SK-N-SH treated with all-trans-retinoic acid at 6 μM for 48 hours (cell line): Measurements from ENCODE around the gene CNTNAP1.

Source experiments
- ATAC-seq: fragments of 200-7000 bp; cut with Tn5 transposase; 3 replicates; pipeline ENCODE4 v1.9.1; 2020; ENCODE audit warnings: mild to moderate bottlenecking, moderate library complexity
- ARNTL ChIP-seq: fragments of 450-650 bp; formaldehyde crosslinking; IDR thresholded peaks from 2 replicates; pipeline ENCODE4 v1.5.0; 2020; ENCODE audit warnings: low read depth, mild to moderate bottlenecking, moderate library complexity, borderline replicate concordance
- BACH2 ChIP-seq: fragments of 250-450 bp; sonication (Bioruptor Pico); IDR thresholded peaks from 2 replicates; pipeline ENCODE4 v1.9.0; 2021; ENCODE audit warnings: mild to moderate bottlenecking, borderline replicate concordance
- CSDC2 ChIP-seq: fragments of 250-450 bp; sonication (Bioruptor Pico); IDR thresholded peaks from 2 replicates; pipeline ENCODE4 v1.5.0; 2020; ENCODE audit warnings: mild to moderate bottlenecking, moderate library complexity
- ESRRG ChIP-seq: fragments of 250-450 bp; sonication (Bioruptor Pico); IDR thresholded peaks from 2 replicates; pipeline ENCODE4 v1.6.1; 2021; ENCODE audit warnings: mild to moderate bottlenecking
- GLIS3 ChIP-seq: fragments of 250-450 bp; sonication (Bioruptor Pico); IDR thresholded peaks from 2 replicates; pipeline ENCODE4 v1.5.0; 2020; ENCODE audit warnings: mild to moderate bottlenecking, moderate library complexity
- ISL1 ChIP-seq: fragments of 250-450 bp; sonication (Bioruptor Pico); IDR thresholded peaks from 2 replicates; pipeline ENCODE4 v2.1.2; 2022; ENCODE audit warnings: mild to moderate bottlenecking, moderate library complexity
- OSR1 ChIP-seq: fragments of 250-450 bp; sonication (Bioruptor Pico); IDR thresholded peaks from 2 replicates; pipeline ENCODE4 v1.8.0; 2022; ENCODE audit warnings: moderate library complexity, mild to moderate bottlenecking, inconsistent platforms
- RARB ChIP-seq: fragments of 250-450 bp; sonication (Bioruptor Pico); IDR thresholded peaks from 2 replicates; pipeline ENCODE4 v1.8.0; 2021; ENCODE audit warnings: mild to moderate bottlenecking, moderate library complexity
- SNAI2 ChIP-seq: fragments of 250-450 bp; sonication (Bioruptor Pico); IDR thresholded peaks from 2 replicates; pipeline ENCODE4 v1.5.0; 2020; ENCODE audit warnings: mild to moderate bottlenecking, moderate library complexity
- TCF4 ChIP-seq: fragments of 250-450 bp; sonication (Bioruptor Pico); IDR thresholded peaks from 2 replicates; pipeline ENCODE4 v1.8.0; 2021; ENCODE audit warnings: mild to moderate bottlenecking, moderate library complexity, borderline replicate concordance
- TOX ChIP-seq: fragments of 250-450 bp; sonication (Bioruptor Pico); IDR thresholded peaks from 2 replicates; pipeline ENCODE4 v1.8.0; 2021; ENCODE audit warnings: mild to moderate bottlenecking, moderate library complexity, borderline replicate concordance
- ZC3H10 ChIP-seq: fragments of 250-450 bp; sonication (Bioruptor Pico); IDR thresholded peaks from 2 replicates; pipeline ENCODE4 v1.5.1; 2021; ENCODE audit warnings: mild to moderate bottlenecking, moderate library complexity
- ZFP30 ChIP-seq: fragments of 450-650 bp; formaldehyde crosslinking; IDR thresholded peaks from 2 replicates; pipeline ENCODE4 v1.5.0; 2022; ENCODE audit warnings: mild to moderate bottlenecking, moderate library complexity
- ZNF565 ChIP-seq: fragments of 450-650 bp; formaldehyde crosslinking; conservative IDR thresholded peaks from 2 replicates; pipeline ENCODE4 v1.5.0; 2020; ENCODE audit warnings: low read depth, mild to moderate bottlenecking, moderate library complexity
- ZNF70 ChIP-seq: fragments of 450-650 bp; formaldehyde crosslinking; IDR thresholded peaks from 2 replicates; pipeline ENCODE4 v1.5.0; 2020; ENCODE audit warnings: mild to moderate bottlenecking, moderate library complexity
- ZNF8 ChIP-seq: fragments of 450-650 bp; formaldehyde crosslinking; IDR thresholded peaks from 2 replicates; pipeline ENCODE4 v1.5.0; 2020; ENCODE audit warnings: mild to moderate bottlenecking, moderate library complexity
- TF ChIP-seq, protein P1 (sequence below): fragments of 250-450 bp; sonication (Bioruptor Pico); IDR thresholded peaks from 2 replicates; pipeline ENCODE4 v1.8.0; 2020; ENCODE audit warnings: mild to moderate bottlenecking, moderate library complexity, borderline replicate concordance
- TF ChIP-seq, protein P2 (sequence below): fragments of 250-450 bp; sonication (Bioruptor Pico); IDR thresholded peaks from 2 replicates; pipeline ENCODE4 v1.8.0; 2021; ENCODE audit warnings: low read depth, mild to moderate bottlenecking, moderate library complexity, borderline replicate concordance
- TF ChIP-seq, protein P3 (sequence below): fragments of 250-450 bp; sonication (Bioruptor Pico); IDR thresholded peaks from 2 replicates; pipeline ENCODE4 v1.5.1; 2021; ENCODE audit warnings: mild to moderate bottlenecking, moderate library complexity
- TF ChIP-seq, protein P4 (sequence below): fragments of 250-450 bp; sonication (Bioruptor Pico); IDR thresholded peaks from 2 replicates; pipeline ENCODE4 v1.5.1; 2020; ENCODE audit warnings: low read depth, mild to moderate bottlenecking, moderate library complexity

CNTNAP1 gene

GRCh38 chr17:42686520-42687128, 4.3 kb downstream of the CNTNAP1 start:
- no peak for ATAC-seq
- TF ChIP-seq, protein P1, sequence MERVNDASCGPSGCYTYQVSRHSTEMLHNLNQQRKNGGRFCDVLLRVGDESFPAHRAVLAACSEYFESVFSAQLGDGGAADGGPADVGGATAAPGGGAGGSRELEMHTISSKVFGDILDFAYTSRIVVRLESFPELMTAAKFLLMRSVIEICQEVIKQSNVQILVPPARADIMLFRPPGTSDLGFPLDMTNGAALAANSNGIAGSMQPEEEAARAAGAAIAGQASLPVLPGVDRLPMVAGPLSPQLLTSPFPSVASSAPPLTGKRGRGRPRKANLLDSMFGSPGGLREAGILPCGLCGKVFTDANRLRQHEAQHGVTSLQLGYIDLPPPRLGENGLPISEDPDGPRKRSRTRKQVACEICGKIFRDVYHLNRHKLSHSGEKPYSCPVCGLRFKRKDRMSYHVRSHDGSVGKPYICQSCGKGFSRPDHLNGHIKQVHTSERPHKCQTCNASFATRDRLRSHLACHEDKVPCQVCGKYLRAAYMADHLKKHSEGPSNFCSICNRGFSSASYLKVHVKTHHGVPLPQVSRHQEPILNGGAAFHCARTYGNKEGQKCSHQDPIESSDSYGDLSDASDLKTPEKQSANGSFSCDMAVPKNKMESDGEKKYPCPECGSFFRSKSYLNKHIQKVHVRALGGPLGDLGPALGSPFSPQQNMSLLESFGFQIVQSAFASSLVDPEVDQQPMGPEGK (CRISPR knock-in tag) = no peak
- TF ChIP-seq ZC3H10 (CRISPR knock-in tag) (no peak), ESRRG (CRISPR knock-in tag) (no peak)
- TF ChIP-seq, protein P2, sequence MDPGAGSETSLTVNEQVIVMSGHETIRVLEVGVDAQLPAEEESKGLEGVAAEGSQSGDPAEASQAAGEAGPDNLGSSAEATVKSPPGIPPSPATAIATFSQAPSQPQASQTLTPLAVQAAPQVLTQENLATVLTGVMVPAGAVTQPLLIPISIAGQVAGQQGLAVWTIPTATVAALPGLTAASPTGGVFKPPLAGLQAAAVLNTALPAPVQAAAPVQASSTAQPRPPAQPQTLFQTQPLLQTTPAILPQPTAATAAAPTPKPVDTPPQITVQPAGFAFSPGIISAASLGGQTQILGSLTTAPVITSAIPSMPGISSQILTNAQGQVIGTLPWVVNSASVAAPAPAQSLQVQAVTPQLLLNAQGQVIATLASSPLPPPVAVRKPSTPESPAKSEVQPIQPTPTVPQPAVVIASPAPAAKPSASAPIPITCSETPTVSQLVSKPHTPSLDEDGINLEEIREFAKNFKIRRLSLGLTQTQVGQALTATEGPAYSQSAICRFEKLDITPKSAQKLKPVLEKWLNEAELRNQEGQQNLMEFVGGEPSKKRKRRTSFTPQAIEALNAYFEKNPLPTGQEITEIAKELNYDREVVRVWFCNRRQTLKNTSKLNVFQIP (CRISPR knock-in tag) = no peak

- TF ChIP-seq BACH2 (CRISPR knock-in tag) (no peak), ZFP30 (no peak), SNAI2 (CRISPR knock-in tag) (no peak), ISL1 (CRISPR knock-in tag) (no peak), ZNF565 (no peak), TOX (CRISPR knock-in tag) (no peak), ZNF70 (CRISPR knock-in tag) (no peak), RARB (CRISPR knock-in tag) (no peak), GLIS3 (CRISPR knock-in tag) (no peak), OSR1 (CRISPR knock-in tag) (no peak), ESRRG (CRISPR knock-in tag) (no peak), ZC3H10 (CRISPR knock-in tag) (no peak), CSDC2 (CRISPR knock-in tag) (no peak), TCF4 (CRISPR knock-in tag) (no peak)
- TF ChIP-seq, protein P1 (CRISPR knock-in tag) = no peak
- TF ChIP-seq, protein P2 (CRISPR knock-in tag) = no peak
- no peak for ATAC-seq
Observed at GRCh38 chr17:42687707-42688320, 5.5 kb downstream of the CNTNAP1 start.

GRCh38 chr17:42690596-42690995, 8.3 kb downstream of the CNTNAP1 start:
- no peak for ATAC-seq
- TF ChIP-seq, protein P1 (CRISPR knock-in tag) = no peak
- TF ChIP-seq ZNF8 (CRISPR knock-in tag) = no peak
- no peak for TF ChIP-seq SNAI2 (CRISPR knock-in tag)
- TF ChIP-seq ZNF565 = no peak

DNA sequence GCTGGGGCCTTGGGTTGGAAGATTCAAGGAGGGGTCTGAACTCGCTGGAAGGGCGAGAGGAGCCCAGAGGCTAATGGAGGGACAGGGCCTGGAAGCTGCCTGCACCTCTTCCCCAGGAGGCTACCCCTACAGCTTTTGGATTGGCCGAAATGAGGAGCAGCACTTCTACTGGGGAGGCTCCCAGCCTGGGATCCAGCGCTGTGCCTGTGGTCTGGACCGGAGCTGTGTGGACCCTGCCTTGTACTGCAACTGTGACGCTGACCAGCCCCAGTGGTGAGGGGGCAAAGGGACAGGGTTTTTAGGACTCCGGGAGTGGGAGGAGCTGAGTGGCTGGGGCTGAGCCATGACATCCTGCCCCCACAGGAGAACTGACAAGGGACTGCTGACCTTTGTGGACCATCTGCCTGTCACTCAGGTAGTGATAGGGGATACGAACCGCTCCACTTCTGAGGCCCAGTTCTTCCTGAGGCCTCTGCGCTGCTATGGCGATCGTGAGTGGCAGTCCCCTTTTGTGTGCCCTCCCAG, 8.8 kb downstream of the CNTNAP1 start:
- no peak for ATAC-seq
- TF ChIP-seq ZNF565 (no peak), ZFP30 (no peak), ARNTL (CRISPR knock-in tag) (no peak), ESRRG (CRISPR knock-in tag) (no peak), TCF4 (CRISPR knock-in tag) (no peak), BACH2 (CRISPR knock-in tag) (no peak), ZNF8 (CRISPR knock-in tag) (no peak), ZC3H10 (CRISPR knock-in tag) (no peak)
- TF ChIP-seq, protein P3, sequence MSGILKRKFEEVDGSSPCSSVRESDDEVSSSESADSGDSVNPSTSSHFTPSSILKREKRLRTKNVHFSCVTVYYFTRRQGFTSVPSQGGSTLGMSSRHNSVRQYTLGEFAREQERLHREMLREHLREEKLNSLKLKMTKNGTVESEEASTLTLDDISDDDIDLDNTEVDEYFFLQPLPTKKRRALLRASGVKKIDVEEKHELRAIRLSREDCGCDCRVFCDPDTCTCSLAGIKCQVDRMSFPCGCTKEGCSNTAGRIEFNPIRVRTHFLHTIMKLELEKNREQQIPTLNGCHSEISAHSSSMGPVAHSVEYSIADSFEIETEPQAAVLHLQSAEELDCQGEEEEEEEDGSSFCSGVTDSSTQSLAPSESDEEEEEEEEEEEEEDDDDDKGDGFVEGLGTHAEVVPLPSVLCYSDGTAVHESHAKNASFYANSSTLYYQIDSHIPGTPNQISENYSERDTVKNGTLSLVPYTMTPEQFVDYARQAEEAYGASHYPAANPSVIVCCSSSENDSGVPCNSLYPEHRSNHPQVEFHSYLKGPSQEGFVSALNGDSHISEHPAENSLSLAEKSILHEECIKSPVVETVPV (CRISPR knock-in tag) = no peak
- TF ChIP-seq, protein P4, sequence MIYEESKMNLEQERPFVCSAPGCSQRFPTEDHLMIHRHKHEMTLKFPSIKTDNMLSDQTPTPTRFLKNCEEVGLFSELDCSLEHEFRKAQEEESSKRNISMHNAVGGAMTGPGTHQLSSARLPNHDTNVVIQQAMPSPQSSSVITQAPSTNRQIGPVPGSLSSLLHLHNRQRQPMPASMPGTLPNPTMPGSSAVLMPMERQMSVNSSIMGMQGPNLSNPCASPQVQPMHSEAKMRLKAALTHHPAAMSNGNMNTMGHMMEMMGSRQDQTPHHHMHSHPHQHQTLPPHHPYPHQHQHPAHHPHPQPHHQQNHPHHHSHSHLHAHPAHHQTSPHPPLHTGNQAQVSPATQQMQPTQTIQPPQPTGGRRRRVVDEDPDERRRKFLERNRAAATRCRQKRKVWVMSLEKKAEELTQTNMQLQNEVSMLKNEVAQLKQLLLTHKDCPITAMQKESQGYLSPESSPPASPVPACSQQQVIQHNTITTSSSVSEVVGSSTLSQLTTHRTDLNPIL (CRISPR knock-in tag) = no peak
